ENCODE results near the gene CAMKK1.

CAMKK1 gene

DNA sequence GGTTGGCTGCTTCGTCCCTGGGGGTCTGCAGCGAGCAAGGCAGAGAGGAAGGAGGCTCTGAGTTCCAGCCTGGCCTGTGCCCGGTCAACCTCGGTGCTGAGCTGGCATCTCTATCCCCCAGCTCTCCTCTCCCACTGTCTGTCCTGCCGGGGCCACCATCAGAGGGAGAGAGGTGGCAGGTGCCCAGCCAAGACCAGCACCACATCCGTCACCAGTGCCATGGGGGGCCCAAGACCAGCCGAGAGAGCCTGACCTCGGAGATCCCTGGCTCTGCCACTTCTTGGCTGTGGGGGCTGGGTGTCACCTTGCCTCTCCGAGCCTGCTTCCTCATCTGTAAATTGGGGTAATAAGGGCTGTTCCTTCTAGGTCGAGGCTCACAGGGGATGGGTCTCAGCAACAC, 24.0 kb upstream of the CAMKK1 start:
- no peak overlapping the region for H3K4me3 ChIP-seq (ENCODE audit: low read depth, low read length)
- TF ChIP-seq CTCF (IDR thresholded peaks at IDR 0.05; ENCODE audit: low read depth, low read length) = no peak

DNA sequence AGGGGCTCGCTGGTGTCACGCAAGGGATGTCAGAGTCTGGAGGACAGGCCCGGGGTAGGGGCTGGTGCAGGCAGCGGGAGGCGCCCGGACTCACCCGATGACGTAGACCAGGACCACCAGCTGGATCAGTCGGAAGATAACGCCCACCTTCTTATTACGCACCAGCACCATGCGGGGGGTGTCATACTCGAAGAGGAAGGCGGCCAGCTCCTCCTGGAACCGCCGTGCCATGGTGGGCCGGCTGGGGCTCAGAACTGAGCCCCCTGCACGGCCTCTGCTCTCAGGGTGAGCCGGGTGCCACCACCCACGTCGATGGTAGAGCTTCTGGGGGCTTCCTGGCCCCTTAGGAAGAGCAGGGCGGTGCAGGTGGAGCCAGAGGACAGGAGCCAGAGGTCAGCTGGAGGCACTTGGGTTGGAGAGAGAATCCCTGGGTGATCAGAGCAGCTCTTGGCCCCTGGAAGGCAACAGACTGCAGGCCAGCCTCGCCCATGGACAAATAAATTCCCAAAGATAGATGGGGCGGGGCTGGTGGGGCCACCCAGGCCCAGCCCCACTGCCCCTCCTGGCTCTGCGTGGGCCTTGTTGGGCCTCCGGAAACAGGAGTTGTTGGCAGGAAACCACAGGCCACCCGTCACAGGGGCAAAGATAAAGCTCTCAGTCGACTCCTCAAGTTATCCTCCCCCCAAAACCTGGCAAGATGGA, 23.3 kb upstream of the CAMKK1 start, which contains the start of gene P2RX1:
P2RX1 (minus strand) TSS at position 471 of the 702 bp plus-strand sequence; CDS start at position 231, 240 bp downstream.
- no peak within 1 kb of the TSS for H3K4me3 ChIP-seq (ENCODE audit: low read depth, low read length)
- no peak for TF ChIP-seq CTCF (IDR thresholded peaks at IDR 0.05; ENCODE audit: low read depth, low read length)

DNA sequence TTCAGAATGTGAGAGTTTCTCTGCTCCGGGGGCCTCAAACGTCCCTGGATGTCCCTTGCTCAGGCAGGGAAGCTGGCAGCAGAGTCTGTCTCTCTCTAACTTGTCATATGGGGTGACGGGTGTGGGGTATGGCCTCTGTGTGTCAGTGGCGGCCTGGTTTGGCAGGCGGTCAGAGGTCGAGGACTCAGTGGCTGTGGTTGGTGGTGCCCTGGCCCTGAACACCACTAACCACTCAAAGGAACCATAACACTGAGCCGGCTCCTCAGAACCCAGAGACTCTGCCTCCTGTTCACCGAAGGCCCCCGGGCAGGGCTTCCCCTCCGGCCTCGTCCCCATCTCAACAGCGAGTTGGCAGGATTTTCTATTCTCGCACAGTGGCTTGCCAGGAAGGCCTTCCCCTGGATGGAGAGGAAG, 22.7 kb upstream of the CAMKK1 start:
- TF ChIP-seq CTCF (IDR thresholded peaks at IDR 0.05; ENCODE audit: low read depth, low read length) = no peak
- no peak overlapping the region for H3K4me3 ChIP-seq (ENCODE audit: low read depth, low read length)

GRCh38 chr17:3914312-3914670, 21.4 kb upstream of the CAMKK1 start:
- no peak overlapping the region for H3K4me3 ChIP-seq (ENCODE audit: low read depth, low read length)
- TF ChIP-seq CTCF (IDR thresholded peaks at IDR 0.05; ENCODE audit: low read depth, low read length) = no peak

DNA sequence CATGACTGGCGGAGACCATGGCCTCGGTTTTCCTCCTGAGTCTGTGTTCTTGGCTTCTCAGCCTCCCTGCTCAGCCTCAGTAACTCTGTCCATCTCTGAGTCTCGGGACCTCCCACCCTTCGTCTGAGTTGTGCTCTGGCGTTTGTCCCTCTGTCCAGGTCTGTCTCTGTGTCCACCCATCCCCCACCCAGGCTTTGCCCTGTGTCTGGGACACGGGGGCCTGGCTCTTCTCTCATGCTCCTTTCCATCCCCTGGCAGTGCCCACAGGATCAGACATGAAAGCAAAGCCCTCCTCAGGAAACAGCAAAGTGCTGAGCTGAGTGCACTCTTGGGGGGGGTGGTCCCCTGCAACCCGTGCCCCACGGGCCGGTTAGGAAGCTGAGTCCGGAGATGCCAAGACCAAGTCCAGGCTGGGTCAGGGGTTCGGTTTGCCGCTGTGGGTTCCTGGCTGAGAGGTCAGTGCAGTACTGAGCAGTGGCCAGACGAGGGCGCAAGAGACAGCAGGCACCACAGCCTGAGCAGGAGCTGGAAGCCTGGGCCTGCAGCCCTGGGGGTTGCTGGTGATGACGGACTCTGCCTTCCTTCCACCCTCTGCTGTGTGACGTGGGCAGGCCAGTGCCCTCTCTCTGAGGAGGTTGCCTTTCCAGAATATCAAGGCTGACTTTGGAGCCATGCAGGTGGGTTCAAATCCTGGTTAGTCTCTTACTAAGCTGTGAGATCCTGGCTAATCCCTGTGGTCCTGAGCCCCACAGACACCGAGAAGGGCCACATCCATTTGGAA, 20.9 kb upstream of the CAMKK1 start:
- H3K4me3 ChIP-seq (ENCODE audit: low read depth, low read length) = no peak overlapping the region
- peak; percentile 97 for TF ChIP-seq CTCF (IDR thresholded peaks at IDR 0.05; ENCODE audit: low read depth, low read length)

DNA sequence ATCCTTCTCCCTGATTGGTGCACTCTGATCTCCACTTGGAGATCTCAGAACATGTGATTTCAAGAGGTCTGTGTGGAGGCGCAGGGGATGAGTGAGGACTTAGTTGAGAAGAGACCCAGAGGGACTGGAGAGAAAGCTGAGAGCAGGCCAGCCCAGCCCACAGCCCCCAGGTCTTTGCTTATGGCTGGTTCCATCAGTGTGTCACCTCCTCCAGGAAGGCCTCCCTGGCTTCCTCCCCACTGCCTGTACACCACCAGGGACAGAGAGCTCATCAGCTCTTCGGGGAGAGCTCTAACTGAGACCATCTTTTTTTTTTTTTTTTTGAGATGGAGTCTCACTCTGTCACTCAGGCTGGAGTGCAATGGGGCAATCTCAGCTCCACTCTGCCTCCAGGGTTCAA, 20.0 kb upstream of the CAMKK1 start:
- no peak for TF ChIP-seq CTCF (IDR thresholded peaks at IDR 0.05; ENCODE audit: low read depth, low read length)
- no peak overlapping the region for H3K4me3 ChIP-seq (ENCODE audit: low read depth, low read length)

Measured in WI38 (cell line).